GM10248 (cell line): ENCODE results near the gene PPP4R1.

Experiments used
- CTCF ChIA-PET: fragments of 300-600 bp; sonication (Branson Sonifier 250); formaldehyde crosslinking; extraction: SDS; loops from one replicate; lab custom pipeline; 2021; ENCODE audit warnings: antibody characterized with exemption; lab: Yijun Ruan, JAX
- POLR2A ChIA-PET: fragments of 350-650 bp; sonication (Branson Sonifier 250); formaldehyde crosslinking; extraction: SDS; loops from one replicate; lab custom pipeline; 2020; ENCODE audit warnings: antibody characterized with exemption; lab: Yijun Ruan, JAX
- DNase-seq: peaks from one replicate; pipeline ENCODE4 v3.0.0; 2012; ENCODE audit errors: extremely low spot score
- TF ChIP-seq, protein P1 (sequence below): IDR thresholded peaks from 2 replicates; pipeline ENCODE4 v1.5.1; 2012; ENCODE audit warnings: mild to moderate bottlenecking, low read depth; ENCODE audit errors: extremely low read depth, missing control alignments, control extremely low read depth

The PPP4R1 gene

DNA sequence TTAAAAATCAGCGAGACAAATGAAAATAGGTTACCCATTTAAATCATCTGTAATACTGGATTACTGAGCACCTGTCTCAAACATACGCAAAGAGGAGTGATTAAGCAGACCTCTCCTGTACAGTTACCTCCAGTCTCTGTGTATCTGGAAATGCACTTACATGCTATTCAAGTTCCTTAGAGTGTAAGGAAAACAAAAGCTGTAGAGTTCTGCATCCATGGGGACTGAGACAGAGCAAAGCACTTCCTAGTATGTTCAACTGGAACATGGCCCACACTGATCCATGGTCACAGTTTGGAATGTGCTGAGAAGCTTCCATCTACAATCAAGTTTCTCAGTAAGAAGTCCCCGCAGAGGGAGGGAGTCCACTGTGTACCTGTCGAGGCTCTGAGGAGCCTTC lies 63.9 kb downstream of the PPP4R1 start:
- DNase-seq, result no peak
- ChIA-PET POLR2A (no interaction called here), CTCF (interaction anchor here (1.1 to 1.6 kb wide), 3 partner anchors 10 to 25 kb away, joined by 4 read pairs; no protein-coding TSS in a partner anchor)
- TF ChIP-seq, protein P1, sequence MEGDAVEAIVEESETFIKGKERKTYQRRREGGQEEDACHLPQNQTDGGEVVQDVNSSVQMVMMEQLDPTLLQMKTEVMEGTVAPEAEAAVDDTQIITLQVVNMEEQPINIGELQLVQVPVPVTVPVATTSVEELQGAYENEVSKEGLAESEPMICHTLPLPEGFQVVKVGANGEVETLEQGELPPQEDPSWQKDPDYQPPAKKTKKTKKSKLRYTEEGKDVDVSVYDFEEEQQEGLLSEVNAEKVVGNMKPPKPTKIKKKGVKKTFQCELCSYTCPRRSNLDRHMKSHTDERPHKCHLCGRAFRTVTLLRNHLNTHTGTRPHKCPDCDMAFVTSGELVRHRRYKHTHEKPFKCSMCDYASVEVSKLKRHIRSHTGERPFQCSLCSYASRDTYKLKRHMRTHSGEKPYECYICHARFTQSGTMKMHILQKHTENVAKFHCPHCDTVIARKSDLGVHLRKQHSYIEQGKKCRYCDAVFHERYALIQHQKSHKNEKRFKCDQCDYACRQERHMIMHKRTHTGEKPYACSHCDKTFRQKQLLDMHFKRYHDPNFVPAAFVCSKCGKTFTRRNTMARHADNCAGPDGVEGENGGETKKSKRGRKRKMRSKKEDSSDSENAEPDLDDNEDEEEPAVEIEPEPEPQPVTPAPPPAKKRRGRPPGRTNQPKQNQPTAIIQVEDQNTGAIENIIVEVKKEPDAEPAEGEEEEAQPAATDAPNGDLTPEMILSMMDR, result no peak

DNA sequence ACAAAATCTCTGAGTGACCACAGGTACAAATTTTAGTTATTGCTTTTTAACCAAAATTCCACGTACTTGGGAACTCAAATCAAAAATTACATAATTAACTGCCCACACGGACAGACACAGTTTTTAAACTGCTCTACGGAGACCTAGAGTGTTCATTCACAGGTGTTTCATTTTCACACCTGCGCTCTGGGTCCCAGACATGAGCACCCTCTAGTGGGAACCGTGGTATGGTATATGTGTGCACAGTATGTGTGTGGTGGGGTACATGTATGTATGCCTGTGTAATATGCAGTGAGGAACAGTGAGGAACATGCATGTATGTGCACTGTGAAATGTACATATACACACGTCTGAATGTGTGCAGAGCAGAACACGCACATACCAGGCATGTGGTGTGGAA lies 65.0 kb downstream of the PPP4R1 start:
- ChIA-PET POLR2A (no interaction called here), CTCF (interaction anchor here (1.1 to 1.6 kb wide), 2 partner anchors 11 to 18 kb away, joined by 4 read pairs; no protein-coding TSS in a partner anchor)

DNA sequence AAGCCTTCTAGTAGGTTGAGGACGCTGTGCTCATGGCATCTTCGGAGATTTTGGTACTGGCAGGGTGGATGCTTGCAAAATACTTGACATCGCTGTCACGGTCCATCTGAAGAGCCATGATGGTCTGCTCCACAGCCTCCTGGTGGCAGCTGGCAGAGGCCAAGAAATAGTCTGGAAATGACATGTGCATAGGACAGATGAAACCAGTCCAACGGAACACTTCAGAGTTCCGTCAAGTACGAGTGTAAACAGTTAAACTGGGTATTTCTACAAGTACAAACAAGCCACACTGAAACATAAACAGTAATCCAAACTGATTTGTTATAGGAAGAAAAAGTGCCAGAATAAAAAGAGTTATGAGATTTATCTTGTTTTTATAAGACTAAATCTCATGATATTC lies 66.6 kb downstream of the PPP4R1 start:
- ChIA-PET POLR2A (no interaction called here), CTCF (interaction anchor here (1.0 kb wide), 1 partner anchor 20 kb away, joined by 3 read pairs; no protein-coding TSS in a partner anchor)
- TF ChIP-seq, protein P1, result no peak
- no peak for DNase-seq

More for the DNA sequence above, 65.0 kb downstream of the PPP4R1 start:
- TF ChIP-seq, protein P1, result peak; percentile 5
- DNase-seq, result no peak

DNA sequence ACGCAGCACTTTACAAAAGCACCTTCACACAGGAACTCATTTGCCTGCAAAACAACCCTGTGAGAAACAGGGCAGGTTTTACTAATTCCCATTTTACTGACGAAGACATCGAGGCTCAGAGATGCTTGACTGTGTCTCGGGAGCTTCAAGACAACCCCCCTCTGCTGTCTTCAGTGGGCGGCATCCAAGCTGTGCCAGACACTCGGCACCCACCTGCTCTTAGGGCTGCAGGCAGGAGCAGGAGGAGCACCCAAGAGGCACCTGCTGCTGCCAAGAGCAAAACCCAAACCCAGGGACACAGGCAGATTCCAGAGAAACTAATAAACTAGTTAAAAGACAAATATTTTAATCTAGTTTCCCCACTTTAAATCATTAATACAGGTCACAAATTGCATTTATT lies 67.9 kb downstream of the PPP4R1 start:
- TF ChIP-seq, protein P1, result no peak
- DNase-seq, result no peak
- ChIA-PET POLR2A (no interaction called here), CTCF (no interaction called here)

DNA sequence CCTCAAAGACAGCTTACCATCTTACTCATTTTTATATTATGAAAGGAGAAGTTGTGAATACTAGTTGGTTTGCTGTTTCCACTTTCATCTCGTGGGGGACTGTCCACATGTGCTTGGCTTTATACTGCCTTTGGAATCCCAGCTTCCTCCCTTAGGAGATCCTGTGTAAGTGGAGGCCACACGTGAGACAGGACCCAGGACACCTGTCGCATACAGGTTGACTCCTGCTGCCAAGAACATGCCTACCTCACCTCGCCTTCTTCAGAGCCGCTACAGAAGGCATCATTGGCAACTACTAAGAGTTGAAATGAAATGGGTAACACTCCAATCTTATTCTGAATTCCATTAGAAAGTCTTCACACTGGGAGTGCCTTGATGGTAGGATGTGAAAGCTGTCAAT lies 69.3 kb downstream of the PPP4R1 start:
- TF ChIP-seq, protein P1, result no peak
- CTCF ChIA-PET, result interaction anchor here (1.0 to 2.7 kb wide), 3 partner anchors 28 to 472 kb away, joined by 3 to 9 read pairs (median 4); no protein-coding TSS in a partner anchor
- POLR2A ChIA-PET, result no interaction called here
- DNase-seq, result no peak

DNA sequence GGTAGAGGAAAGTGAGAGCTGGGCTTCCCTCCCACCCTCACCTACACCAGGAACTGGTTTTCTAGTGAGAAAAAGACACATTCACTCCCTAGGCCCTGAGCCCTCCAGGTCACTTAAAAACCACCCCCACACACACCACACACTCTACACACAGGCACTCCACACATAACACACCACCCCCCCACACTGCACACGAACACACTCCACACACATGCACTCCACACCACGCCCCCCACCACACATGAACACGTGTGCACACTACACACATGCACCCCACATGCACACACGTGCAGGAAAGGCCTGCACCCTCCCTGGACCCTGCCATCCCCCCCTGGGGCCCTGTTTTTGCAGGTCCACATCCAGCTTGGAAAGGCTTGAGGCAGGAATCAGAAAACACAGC lies 71.4 kb downstream of the PPP4R1 start:
- ChIA-PET POLR2A (no interaction called here), CTCF (interaction anchor here (2.7 kb wide), 1 partner anchor 26 kb away, joined by 9 read pairs; no protein-coding TSS in a partner anchor)
- DNase-seq, result no peak
- TF ChIP-seq, protein P1, result no peak
